Activated CD8-positive, alpha-beta memory T cell treated with anti-CD3 and anti-CD28 coated beads, Interleukin-2, amount 50 U/mL, for 24 hours (primary cell): Measurements from ENCODE around the gene CPNE2.
"Not testable (repeated sequence)": the region's sequence is repeated elsewhere in the genome, so short reads cannot be mapped to it uniquely, and the experiment has no call there.

Source experiments
- DNase-seq: peaks from one replicate; pipeline ENCODE4 v3.0.0-alpha.2; 2020; ENCODE audit errors: extremely low read depth

The CPNE2 gene

GRCh38 chr16:57098188-57098841, 5.9 kb downstream of the CPNE2 start:
- no peak for DNase-seq

DNA sequence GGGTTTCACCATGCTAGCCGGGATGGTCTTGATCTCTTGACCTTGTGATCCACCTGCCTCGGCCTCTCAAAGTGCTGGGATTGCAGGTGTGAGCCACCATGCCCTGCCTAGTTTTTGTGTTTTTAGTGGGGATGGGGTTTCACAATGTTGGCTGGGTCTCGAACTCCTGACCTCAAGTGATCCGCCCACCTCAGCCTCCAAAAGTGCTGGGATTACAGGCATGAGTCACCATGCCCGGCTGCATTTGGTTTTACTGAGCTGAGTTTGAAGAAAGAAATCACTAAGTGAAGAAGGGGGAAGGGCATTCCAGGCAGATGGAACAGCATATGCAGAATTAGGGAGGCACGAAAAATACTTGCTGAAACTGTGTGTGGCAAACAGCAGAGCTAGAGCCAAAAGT, 7.6 kb downstream of the CPNE2 start:
- DNase-seq: not testable (repeated sequence)

DNA sequence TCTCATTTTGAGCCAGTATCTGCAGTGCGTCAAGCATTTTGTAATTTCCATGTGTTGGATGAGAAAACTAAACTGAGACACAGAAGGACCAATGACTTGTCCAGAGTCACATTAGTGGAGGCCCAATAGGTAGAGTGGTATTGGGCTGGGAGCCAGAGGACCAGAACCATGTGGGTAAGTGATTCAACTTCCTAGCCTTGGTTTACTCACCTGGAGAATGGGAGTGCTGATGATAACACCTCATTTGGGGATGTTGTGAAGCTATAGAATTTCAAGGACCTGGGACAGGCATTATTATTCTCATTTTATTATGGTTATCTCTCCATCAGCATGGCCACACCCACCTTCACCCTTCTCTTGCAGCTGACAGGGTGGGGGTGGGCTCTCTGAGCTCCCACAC, 8.1 kb downstream of the CPNE2 start:
- DNase-seq: no peak

- DNase-seq: no peak
These were observed 10.8 kb downstream of the CPNE2 start for GRCh38 chr16:57102888-57103851.

DNA sequence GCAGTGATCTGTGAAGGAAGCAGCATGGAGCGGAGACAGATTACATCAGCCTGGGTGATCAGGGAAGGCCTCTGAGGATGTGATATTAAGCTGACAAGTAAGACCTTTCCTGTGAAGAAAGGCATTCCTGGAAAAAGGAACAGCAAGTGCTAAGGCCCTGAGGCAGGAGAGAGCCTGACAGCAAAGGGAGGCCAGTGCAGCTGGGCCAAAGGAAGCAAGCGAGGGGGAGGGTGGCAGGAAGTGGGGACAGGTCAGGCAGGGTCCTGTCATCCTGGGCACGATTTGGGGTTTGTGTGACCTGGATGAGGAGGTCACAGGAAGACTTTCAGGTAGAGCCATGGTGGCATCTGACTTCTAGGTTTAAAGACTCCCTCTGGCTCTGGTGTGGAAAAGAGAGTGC, 12.3 kb downstream of the CPNE2 start:
- no peak for DNase-seq

GRCh38 chr16:57105184-57105583, 12.8 kb downstream of the CPNE2 start:
- DNase-seq: no peak

GRCh38 chr16:57106767-57107166, 14.4 kb downstream of the CPNE2 start:
- no peak for DNase-seq

- DNase-seq: no peak
These were observed 15.0 kb downstream of the CPNE2 start for GRCh38 chr16:57107321-57107922.

GRCh38 chr16:57108432-57108831, 16.0 kb downstream of the CPNE2 start:
- DNase-seq: no peak

DNA sequence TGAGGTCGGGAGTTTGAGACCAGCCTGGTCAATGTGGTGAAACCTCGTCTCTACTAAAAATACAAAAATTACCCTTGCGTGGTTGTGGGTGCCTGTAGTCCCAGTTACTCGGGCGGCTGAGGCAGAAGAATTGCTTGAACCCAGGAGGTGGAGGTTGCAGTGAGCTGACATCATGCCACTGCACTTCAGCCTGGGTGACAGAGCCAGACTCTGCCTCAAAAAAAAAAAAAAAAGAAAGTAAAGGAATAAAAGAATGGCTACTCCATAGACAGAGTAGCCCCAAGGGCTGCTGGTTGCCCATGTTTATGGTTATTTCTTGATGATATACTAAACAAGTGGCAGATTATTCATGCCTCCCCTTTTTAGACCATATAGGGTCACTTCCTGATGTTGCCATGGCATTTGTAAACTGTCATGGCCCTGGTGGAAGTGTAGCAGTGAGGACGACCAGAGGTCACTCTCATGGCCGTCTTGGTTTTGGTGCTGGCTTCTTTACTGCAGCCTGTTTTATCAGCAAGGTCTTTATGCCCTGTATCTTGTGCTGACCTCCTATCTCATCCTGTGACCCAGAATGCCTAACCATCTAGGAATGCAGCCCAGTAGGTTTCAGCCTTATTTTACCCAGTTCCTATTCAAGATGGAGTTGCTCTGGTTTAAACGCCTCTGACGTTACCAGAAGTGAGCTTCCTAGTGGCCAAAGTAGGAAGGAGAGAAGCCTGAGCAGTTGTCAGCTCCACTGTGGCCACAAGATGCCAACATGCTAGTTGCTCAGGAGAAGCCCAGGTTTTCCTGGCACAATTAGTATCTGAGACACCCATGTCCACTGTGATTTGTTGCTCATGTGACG, 17.1 kb downstream of the CPNE2 start:
- not testable (repeated sequence) for DNase-seq

DNA sequence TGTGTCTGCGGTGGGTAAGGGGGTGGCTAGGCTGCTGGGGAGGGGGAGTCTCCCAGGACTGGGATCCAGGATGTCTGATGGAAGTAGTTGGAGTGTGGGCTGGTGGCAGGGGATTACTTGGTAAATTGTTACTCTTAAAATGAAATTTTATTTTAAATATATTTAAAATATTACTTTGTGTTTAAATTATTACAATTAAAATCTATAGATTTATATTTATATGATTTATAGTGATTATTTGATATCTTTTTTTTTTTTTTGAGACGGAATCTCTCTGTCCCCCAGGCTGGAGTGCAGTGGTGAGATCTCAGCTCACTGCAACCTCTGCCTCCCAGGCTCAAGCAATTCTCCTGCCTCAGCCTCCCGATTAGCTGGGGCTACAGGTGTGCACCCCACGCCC, 18.6 kb downstream of the CPNE2 start:
- no peak for DNase-seq

DNA sequence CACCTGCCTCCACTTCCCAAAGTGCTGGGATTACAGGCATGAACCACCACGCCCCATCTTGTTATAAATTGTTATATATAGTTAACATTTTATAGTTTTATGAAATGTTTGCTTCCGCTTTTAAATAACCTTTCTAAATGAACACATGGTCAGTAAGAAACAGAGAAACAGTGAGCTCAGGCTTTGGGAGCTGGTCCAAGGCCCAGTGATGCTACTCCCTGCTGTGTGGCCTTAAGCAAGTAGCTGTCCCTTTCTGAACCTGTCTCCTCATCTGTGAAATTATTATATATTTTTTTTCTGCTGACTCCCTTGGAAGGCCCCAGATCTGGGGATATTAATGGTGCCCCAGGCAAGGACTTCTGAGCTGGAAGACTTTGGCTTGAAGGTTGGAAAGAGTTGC, 19.0 kb downstream of the CPNE2 start:
- DNase-seq: no peak

DNA sequence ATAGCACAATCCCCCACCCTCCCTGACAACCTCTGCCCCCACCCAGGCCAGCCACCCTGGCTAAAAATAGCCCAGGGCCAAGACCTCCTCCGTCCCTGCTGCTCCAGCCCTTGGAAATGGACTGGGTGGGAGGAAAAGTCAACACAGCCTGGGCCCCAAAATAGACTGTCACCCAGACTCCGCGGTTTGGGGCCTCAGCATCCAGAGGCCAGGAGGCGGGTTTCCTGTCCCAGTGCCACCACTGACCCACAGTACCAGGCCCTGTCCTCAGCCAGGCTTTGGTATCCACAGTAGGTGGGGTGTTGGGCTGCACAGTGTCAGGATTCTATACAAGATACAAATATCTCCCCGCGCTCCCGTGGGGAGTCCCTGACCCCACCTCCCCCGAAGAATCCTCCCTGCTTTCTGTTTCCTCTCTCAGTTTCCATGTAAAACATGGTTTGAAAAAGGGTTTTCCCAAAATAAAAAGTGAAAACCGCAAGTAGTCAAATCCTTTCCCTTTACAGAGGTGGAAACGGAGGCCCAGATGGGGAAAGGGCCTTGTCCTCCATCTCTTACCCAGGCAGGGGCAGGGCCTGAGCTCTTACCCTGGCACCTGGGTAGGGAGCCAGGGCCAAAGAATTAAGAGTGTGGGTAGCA, 20.1 kb downstream of the CPNE2 start:
- no peak for DNase-seq

DNA sequence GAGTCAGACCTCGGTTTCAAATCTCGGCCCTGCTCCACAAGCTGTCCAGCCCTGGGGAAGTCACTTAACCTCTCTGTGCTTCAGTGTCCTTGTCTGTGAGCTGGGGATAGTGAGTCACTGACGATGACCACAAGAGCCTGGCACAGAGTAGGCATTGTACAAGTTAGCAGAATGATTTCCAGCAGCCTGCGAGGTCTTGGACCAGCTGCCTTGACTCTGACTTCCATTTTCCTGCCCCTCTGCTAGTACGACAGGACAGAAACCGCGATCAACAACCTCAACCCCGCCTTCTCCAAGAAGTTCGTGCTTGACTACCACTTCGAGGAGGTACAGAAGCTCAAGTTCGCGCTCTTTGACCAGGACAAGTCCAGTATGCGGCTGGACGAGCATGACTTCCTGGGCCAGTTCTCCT, 20.7 kb downstream of the CPNE2 start:
- DNase-seq: no peak

GRCh38 chr16:57113664-57114063, 21.3 kb downstream of the CPNE2 start:
- no peak for DNase-seq

- no peak for DNase-seq
These were observed 22.8 kb downstream of the CPNE2 start for GRCh38 chr16:57115168-57115513.

- DNase-seq: no peak
These were observed 23.3 kb downstream of the CPNE2 start for GRCh38 chr16:57115514-57116182.

DNA sequence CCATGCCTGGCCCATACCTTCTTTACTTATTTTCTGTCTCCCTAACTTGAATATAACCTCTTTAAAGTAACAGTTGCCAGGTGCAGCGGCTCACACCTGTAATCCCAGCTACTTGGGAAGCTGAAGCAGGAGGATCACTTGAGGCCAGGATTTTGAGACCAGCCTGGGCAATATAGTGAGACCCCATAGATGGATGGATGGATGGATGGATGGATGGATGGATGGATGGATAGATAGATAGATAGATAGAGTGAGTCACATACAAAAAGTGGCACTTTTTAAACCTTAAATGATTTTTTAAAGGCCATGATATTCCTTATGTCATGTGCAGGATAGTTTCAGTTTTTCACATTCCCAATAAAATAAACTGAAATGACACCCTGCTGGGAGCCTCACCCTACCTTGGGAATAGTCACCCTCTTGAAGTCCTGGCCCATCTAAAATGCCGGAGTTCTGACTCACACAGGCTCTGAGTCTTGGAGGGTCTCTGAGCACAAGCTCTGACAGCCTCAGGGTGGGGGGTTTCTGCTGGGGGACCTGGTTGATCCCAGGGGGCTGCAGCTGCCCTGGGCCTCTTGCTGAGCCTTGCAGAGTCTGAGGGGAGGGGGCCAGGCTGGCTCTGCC, 26.2 kb downstream of the CPNE2 start:
- no peak for DNase-seq

DNA sequence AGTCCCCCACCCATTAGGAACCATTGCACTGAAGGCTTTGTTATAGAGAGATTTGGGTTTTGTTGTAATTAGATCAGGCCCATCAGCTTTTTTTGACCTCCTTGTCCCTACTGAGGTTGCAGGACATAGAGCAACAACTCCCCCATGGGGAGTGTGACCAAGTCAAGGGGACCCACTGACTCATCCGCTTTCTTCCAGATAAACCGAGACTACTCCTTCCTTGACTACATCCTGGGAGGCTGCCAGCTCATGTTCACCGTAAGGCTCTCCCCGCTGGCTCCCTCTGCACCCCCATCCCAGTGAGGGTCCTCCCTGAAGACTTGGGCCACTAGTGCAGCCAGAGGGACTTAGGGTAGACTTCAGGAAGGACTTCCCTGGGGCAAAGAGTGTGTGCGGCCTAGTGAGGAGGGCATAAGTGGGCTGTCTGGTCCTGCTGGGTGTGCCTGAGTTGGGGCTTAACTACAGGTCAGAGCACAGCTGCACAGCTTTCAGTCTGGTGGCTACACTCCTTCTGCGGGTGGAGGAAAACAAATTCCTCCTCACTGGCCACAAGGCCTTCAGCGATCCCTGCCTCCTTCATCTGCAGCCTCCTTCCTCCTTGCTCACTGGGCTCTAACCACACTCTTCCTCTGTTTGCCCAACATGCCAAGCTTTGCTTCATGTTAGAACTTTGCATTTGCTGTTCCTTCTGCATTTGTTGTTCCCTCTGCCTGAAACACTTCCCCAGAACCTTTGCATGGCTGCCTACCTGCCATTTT, 31.0 kb downstream of the CPNE2 start:
- DNase-seq: no peak
